IPS-18c (cell line): ENCODE measurements around the gene ZNF780B.
"Not testable (repeated sequence)": the region's sequence is repeated elsewhere in the genome, so short reads cannot be mapped to it uniquely, and the experiment has no call there.

ENCODE experiments used
- H3K4me3 ChIP-seq: 2 replicates; pipeline ENCODE4 v1.7.0; 2013; ENCODE audit warnings: low read depth, mild to moderate bottlenecking, low read length, moderate library complexity; ENCODE audit not compliant: insufficient read depth
- H3K9me3 ChIP-seq: one replicate; pipeline ENCODE4 v1.6.1; 2013; ENCODE audit warnings: mild to moderate bottlenecking, low read length, moderate library complexity; ENCODE audit not compliant: control insufficient read depth, insufficient read depth

ZNF780B gene

GRCh38 chr19:40056505-40056904, 474 bp upstream of the ZNF780B start:
- H3K4me3 ChIP-seq: peak overlapping the region; percentile 91
- no peaks in the 10 kb centered on the region for H3K9me3 ChIP-seq

GRCh38 chr19:40055049-40055448, 982 bp downstream of the ZNF780B start:
- H3K9me3 ChIP-seq: no peaks in the 10 kb centered on the region
- peak overlapping the region; percentile 91 for H3K4me3 ChIP-seq

- Histone ChIP-seq H3K4me3 (no peak overlapping the region), H3K9me3 (no peaks in the 10 kb centered on the region)
Measured at GRCh38 chr19:40054632-40055031, 1.4 kb downstream of the ZNF780B start.

GRCh38 chr19:40053491-40053890, 2.5 kb downstream of the ZNF780B start:
- Histone ChIP-seq H3K4me3 (no peak overlapping the region), H3K9me3 (no peaks in the 10 kb centered on the region)

GRCh38 chr19:40041718-40042117, 14.3 kb downstream of the ZNF780B start:
- H3K9me3 ChIP-seq, H3K4me3 ChIP-seq: not testable (repeated sequence)

GRCh38 chr19:40038047-40038446, 18.0 kb downstream of the ZNF780B start:
- H3K9me3 ChIP-seq, H3K4me3 ChIP-seq: not testable (repeated sequence)

GRCh38 chr19:40035996-40036395, 20.0 kb downstream of the ZNF780B start:
- peaks cover 16% of the 10 kb centered on the region for H3K9me3 ChIP-seq
- H3K4me3 ChIP-seq: no peak overlapping the region

- no peak overlapping the region for H3K4me3 ChIP-seq
- peaks cover 16% of the 10 kb centered on the region for H3K9me3 ChIP-seq
Measured at GRCh38 chr19:40033989-40034560, 22.0 kb downstream of the ZNF780B start.

- peaks cover 16% of the 10 kb centered on the region for H3K9me3 ChIP-seq
Measured at GRCh38 chr19:40026597-40026970, 29.4 kb downstream of the ZNF780B start.

GRCh38 chr19:40025938-40026596, 30.0 kb downstream of the ZNF780B start:
- Histone ChIP-seq H3K4me3 (no peak overlapping the region), H3K9me3 (peaks cover 16% of the 10 kb centered on the region)

More at GRCh38 chr19:40026597-40026970, 29.4 kb downstream of the ZNF780B start:
- no peak overlapping the region for H3K4me3 ChIP-seq

- peaks cover 16% of the 10 kb centered on the region for H3K9me3 ChIP-seq
- no peak overlapping the region for H3K4me3 ChIP-seq
Measured at GRCh38 chr19:40023969-40024368, 32.1 kb downstream of the ZNF780B start.

GRCh38 chr19:40013991-40014390, 42.0 kb downstream of the ZNF780B start:
- Histone ChIP-seq H3K4me3 (no peak overlapping the region; the same call in 1 of the 2 replicates), H3K9me3 (peaks cover 3% of the 10 kb centered on the region)

- H3K9me3 ChIP-seq: peaks cover 3% of the 10 kb centered on the region
Measured at GRCh38 chr19:40009674-40010073, 46.4 kb downstream of the ZNF780B start.

GRCh38 chr19:40006273-40006691, 49.7 kb downstream of the ZNF780B start:
- Histone ChIP-seq H3K4me3 (no peak overlapping the region), H3K9me3 (no peaks in the 10 kb centered on the region)

More at GRCh38 chr19:40009674-40010073, 46.4 kb downstream of the ZNF780B start:
- no peak overlapping the region for H3K4me3 ChIP-seq

- H3K9me3 ChIP-seq: no peaks in the 10 kb centered on the region
Measured at GRCh38 chr19:40005691-40006272, 50.2 kb downstream of the ZNF780B start.

GRCh38 chr19:39998501-39998900, 57.5 kb downstream of the ZNF780B start:
- Histone ChIP-seq H3K4me3 (no peak overlapping the region), H3K9me3 (no peaks in the 10 kb centered on the region)

More at GRCh38 chr19:40005691-40006272, 50.2 kb downstream of the ZNF780B start:
- no peak overlapping the region for H3K4me3 ChIP-seq

- Histone ChIP-seq H3K4me3 (peak overlapping the region; percentile 89), H3K9me3 (no peaks in the 10 kb centered on the region)
Measured at GRCh38 chr19:39997638-39998216, 58.3 kb downstream of the ZNF780B start.
